SHP77 (cell line): ENCODE measurements around the gene TMEM82.

Experiments
- DNase-seq, 2 experiments: peaks; one replicate each; lab custom pipeline; 2025; lab: John Stamatoyannopoulos, UW

TMEM82 gene

GRCh38 chr1:15786581-15786980 is 44.3 kb downstream of the TMEM82 start:
- DNase-seq: no peak

- no peak for DNase-seq
These were observed 46.5 kb downstream of the TMEM82 start for GRCh38 chr1:15788624-15789301.

- no peak for DNase-seq
These were observed 53.8 kb downstream of the TMEM82 start for GRCh38 chr1:15796086-15796462.
